Heart right ventricle (tissue), 16 donors: ENCODE measurements around the gene ZFP64. TPM values are rescaled to one million over a fixed set of nuclear protein-coding genes. Genes with fewer than 3 reads are reported as not detected.
"Not testable (repeated sequence)": the region's sequence is repeated elsewhere in the genome, so short reads cannot be mapped to it uniquely, and the experiment has no call there.

Experiments
- ATAC-seq, 8 donors: fragments of 200-7000 bp; cut with Tn5 transposase; one replicate each; pipeline ENCODE4 v1.9.1; 2020; ENCODE audit warnings: mild to moderate bottlenecking in 8 of 8, moderate library complexity in 8 of 8, moderate number of reproducible peaks in 1 of 8
- DNase-seq, 2 donors: peaks; one replicate each; pipeline ENCODE4 v3.0.0-alpha.2; 2020
- H3K27ac ChIP-seq, 10 donors: fragments of 200-600 bp; sonication (generic) in 2 of 10; one replicate each; pipeline versions ENCODE4 v1.5.0 to v1.8.0; 2020 to 2022; ENCODE audit warnings: mild to moderate bottlenecking in 3 of 10
- H3K27me3 ChIP-seq, 7 donors: fragments of 200-600 bp; one replicate each; pipeline ENCODE4 v1.8.0; 2021 to 2022; ENCODE audit warnings: mild to moderate bottlenecking in 2 of 7
- H3K36me3 ChIP-seq, 9 donors: fragments of 200-600 bp; sonication (generic) in 1 of 9; one replicate each; pipeline versions ENCODE4 v1.5.0 to v1.8.0; 2020 to 2022; ENCODE audit warnings: mild to moderate bottlenecking in 2 of 9
- H3K4me1 ChIP-seq, 9 donors: fragments of 200-600 bp; sonication (generic) in 1 of 9; one replicate each; pipeline versions ENCODE4 v1.5.0 to v1.8.0; 2020 to 2022; ENCODE audit warnings: mild to moderate bottlenecking in 4 of 9
- H3K4me3 ChIP-seq, 10 donors: fragments of 200-600 bp; sonication (generic) in 2 of 10; one replicate each; pipeline versions ENCODE4 v1.5.0 to v1.8.0; 2020 to 2022; ENCODE audit warnings: mild to moderate bottlenecking in 7 of 10, moderate library complexity in 2 of 10
- H3K9me3 ChIP-seq, 11 donors: fragments of 200-600 bp in 10 of 11; sonication (generic) in 2 of 11; one replicate each; pipeline versions ENCODE4 v1.5.0 to v1.8.0; 2013 to 2022; ENCODE audit warnings: mild to moderate bottlenecking in 2 of 11, control low read depth in 1 of 11, moderate library complexity in 1 of 11
- WGBS, 2 donors: extraction: QIAGEN DNeasy Blood & Tissue Kit; methylation state at CpG; one replicate each; pipeline ENCODE4 v1.1.7; 2013; ENCODE audit warnings: inconsistent platforms in 1 of 2; 5-methylcytosine and 5-hydroxymethylcytosine counted together
- intact Hi-C, 10 donors: fragments of 100-400 bp; cut with DNase I; formaldehyde crosslinking; loops; one replicate each; pipeline versions ENCODE4 v1.11.1 to v1.14.2; 2022
- polyA plus RNA-seq, 2 donors: library from polyadenylated mRNA; stranded (reverse); fragments of 200-250 nt; gene quantifications; one replicate each; pipeline ENCODE4 v1.2.3, GENCODE V29; 2013
- total RNA-seq, 10 donors: library from RNA; stranded (reverse); fragmentation: NEBNext Ultra II Directional in 3 of 10; extraction: Animal tissue kit (Norgen Biotek cat#: 25700) in 3 of 10; gene quantifications; one replicate each; pipeline versions ENCODE4 v1.2.1 to v1.2.4, GENCODE V29; 2021 to 2023
- TF ChIP-seq, protein P1 (sequence below), 9 donors: fragments of 200-600 bp; sonication (generic) in 2 of 9; IDR thresholded peaks; one replicate each; pipeline versions ENCODE4 v1.5.0 to v1.8.0; 2021 to 2022; ENCODE audit warnings: antibody characterized with exemption in 9 of 9, mild to moderate bottlenecking in 5 of 9, moderate library complexity in 1 of 9
- donor health status: Arrhythmogenic right ventricular cardiomyopathy.
- donor health status: ischemic (EF 13 %, LVEDD 7.1; RV severe dilation, severe dysfunction).
- donor health status: healthy with polysubstance abuse.
- donor health status: DM: no; HTN: yes; CAD: no.
- donor health status: DM: no; HTN: no; CAD: no.
- donor health status: ischemic (EF 25% LVEDD 6.9; RV normal size, moderate dysfunction).
- donor health status: ischemic (EF 25% LVEDD 5.7; RV mildly dilated, moderate dysfunction).
- donor health status: healthy.
- donor health status: DM: yes; HTN: yes; CAD: no.
- donor health status: Ischemic cardiomyopathy.
- donor health status: ischemic (EF 35%, LVEDD 5.7; RV mildly dilated, moderate dysfunction).
- donor health status: nonischemic (EF 11% LVEDD 7.7; RV severe dilation, severe dysfunction).
- donor health status: DM: yes; HTN: yes; CAD: no.
- donor health status: PGD.
- donor health status: ischemic (EF 29% LVEDD 5.4; RV normal size, mild dysfunction).
- donor health status: nonischemic (EF 23%, LVEDD 6.1; RV moderate dilation, normal function).

The ZFP64 gene
- total and polyA plus RNA-seq, 12 donors = 2.0 to 10.6 (median 8.0) TPM

DNA sequence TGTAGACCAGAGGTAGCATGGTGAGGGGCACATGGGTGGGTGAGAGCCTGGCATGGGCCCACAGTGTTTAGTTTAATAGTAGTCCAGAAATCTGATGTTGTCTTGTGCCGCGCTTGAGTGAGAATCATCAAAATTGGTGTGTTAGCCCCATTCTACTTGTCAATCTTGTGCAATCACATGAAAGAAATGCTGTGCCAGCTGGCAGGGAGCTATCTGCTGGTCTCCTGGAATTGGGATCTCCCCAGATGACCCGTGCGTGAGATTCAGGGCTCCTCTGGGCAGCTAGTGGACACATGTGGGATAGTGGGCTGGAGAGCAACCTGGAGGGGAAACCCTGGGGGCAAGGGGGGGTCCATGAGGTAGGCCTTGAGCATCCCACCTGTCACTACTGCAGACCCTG is 43.5 kb upstream of the ZFP64 start:
- Histone ChIP-seq H3K27me3 (peaks cover 0 to 7% (median 0%) of the 10 kb centered on the region in 7 donors), H3K36me3 (no peaks in the 10 kb centered on the region), H3K27ac (no peak overlapping the region), H3K4me1 (peaks cover 0 to 6% (median 0%) of the 10 kb centered on the region in 9 donors), H3K4me3 (no peak overlapping the region), H3K9me3 (no peaks in the 10 kb centered on the region)
- 91 to 92% methylated on average over 4 of the region's 4 CpGs for WGBS, 2 donors
- TF ChIP-seq, protein P1, sequence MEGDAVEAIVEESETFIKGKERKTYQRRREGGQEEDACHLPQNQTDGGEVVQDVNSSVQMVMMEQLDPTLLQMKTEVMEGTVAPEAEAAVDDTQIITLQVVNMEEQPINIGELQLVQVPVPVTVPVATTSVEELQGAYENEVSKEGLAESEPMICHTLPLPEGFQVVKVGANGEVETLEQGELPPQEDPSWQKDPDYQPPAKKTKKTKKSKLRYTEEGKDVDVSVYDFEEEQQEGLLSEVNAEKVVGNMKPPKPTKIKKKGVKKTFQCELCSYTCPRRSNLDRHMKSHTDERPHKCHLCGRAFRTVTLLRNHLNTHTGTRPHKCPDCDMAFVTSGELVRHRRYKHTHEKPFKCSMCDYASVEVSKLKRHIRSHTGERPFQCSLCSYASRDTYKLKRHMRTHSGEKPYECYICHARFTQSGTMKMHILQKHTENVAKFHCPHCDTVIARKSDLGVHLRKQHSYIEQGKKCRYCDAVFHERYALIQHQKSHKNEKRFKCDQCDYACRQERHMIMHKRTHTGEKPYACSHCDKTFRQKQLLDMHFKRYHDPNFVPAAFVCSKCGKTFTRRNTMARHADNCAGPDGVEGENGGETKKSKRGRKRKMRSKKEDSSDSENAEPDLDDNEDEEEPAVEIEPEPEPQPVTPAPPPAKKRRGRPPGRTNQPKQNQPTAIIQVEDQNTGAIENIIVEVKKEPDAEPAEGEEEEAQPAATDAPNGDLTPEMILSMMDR (IDR thresholded peaks at IDR 0.05) = no peak
- ATAC-seq = no peak
- DNase-seq = no peak
- intact Hi-C loops = no loop called here

- DNase-seq = no peak
Measured at GRCh38 chr20:52234302-52235045, 42.9 kb upstream of the ZFP64 start.

GRCh38 chr20:52231230-52231746 is 39.7 kb upstream of the ZFP64 start:
- peaks cover 0 to 24% (median 15%) of the 10 kb centered on the region in 7 donors for H3K27me3 ChIP-seq
- H3K4me3 ChIP-seq = no peak overlapping the region
- no peaks in the 10 kb centered on the region for H3K9me3 ChIP-seq
- no peak overlapping the region for H3K27ac ChIP-seq
- intact Hi-C loops = no loop called here
- ATAC-seq = no peak
- peaks cover 0 to 7% (median 0%) of the 10 kb centered on the region in 9 donors for H3K4me1 ChIP-seq
- TF ChIP-seq, protein P1 (IDR thresholded peaks at IDR 0.05) = no peak
- H3K36me3 ChIP-seq = no peaks in the 10 kb centered on the region
- DNase-seq = no peak

More at GRCh38 chr20:52234302-52235045, 42.9 kb upstream of the ZFP64 start:
- Histone ChIP-seq H3K4me3 (no peak overlapping the region), H3K27me3 (peaks cover 0 to 7% (median 0%) of the 10 kb centered on the region in 7 donors), H3K27ac (no peak overlapping the region), H3K36me3 (no peaks in the 10 kb centered on the region), H3K4me1 (peaks cover 0 to 7% (median 0%) of the 10 kb centered on the region in 9 donors), H3K9me3 (no peaks in the 10 kb centered on the region)
- intact Hi-C loops = no loop called here
- ATAC-seq = no peak
- TF ChIP-seq, protein P1 (IDR thresholded peaks at IDR 0.05) = no peak
- 78 to 87% methylated on average over 1 of the region's 1 CpG for WGBS, 2 donors

DNA sequence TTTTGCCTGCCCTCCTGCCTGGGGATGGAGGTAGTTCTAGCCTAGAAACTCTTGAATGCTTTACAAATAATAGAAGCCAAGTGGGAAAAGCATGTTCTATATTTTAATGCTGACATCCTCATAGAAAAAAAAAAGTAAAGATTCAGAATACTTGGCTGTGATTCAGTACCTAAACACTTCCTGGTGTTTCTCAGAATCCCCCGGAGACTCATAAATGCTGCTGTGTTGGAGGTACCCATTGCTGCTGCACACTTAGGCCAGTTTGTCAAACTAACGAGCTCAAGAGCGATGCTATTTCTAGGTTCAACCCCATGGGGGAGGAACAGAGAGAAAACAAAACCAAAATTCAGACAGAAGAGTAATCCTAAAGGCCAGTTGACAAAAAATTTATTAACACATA is 38.8 kb upstream of the ZFP64 start:
- TF ChIP-seq, protein P1 (IDR thresholded peaks at IDR 0.05) = no peak
- Histone ChIP-seq H3K27me3 (peaks cover 0 to 29% (median 19%) of the 10 kb centered on the region in 7 donors), H3K4me3 (no peak overlapping the region), H3K27ac (no peak overlapping the region), H3K36me3 (no peaks in the 10 kb centered on the region), H3K9me3 (no peaks in the 10 kb centered on the region), H3K4me1 (peaks cover 0 to 7% (median 0%) of the 10 kb centered on the region in 9 donors)
- DNase-seq (no peak), ATAC-seq (no peak)
- intact Hi-C loops = no loop called here
- 36 to 42% methylated on average over 3 of the region's 3 CpGs for WGBS, 2 donors

- H3K9me3 ChIP-seq, H3K36me3 ChIP-seq, H3K27ac ChIP-seq, ATAC-seq, DNase-seq, H3K4me1 ChIP-seq, intact Hi-C loops, H3K4me3 ChIP-seq: not testable (repeated sequence)
- peaks cover 0 to 29% (median 20%) of the 10 kb centered on the region in 7 donors for H3K27me3 ChIP-seq
- 80 to 86% methylated on average over 1 of the region's 1 CpG for WGBS, 2 donors
Measured at GRCh38 chr20:52229346-52229745, 37.8 kb upstream of the ZFP64 start.
